HK-2 (cell line): Measurements from ENCODE around the gene DENND5A.
"Not testable (repeated sequence)": the region's sequence is repeated elsewhere in the genome, so short reads cannot be mapped to it uniquely, and the experiment has no call there.

ENCODE experiments used
- DNase-seq: peaks from one replicate; pipeline ENCODE4 v3.0.0-alpha.2; 2018; ENCODE audit not compliant: unreplicated experiment

Gene DENND5A

DNA sequence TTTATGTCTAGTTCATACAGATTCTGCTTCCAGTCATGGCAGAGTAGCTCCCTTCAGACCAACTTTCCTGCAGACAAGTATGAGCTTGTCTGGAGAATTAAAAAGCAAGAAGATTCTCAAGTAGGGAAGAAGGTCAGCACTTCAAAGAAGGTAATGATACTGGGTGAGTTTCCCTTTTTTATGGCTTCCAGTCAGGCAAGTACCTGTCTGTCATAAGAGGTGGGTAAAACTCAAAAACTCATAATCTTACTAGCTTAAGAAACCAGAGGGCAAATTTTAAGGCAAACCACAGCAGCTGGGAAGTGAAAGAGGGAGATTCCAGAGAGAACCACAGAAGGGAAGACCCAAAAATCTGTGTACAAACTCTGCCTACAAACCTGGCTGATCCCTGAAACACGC, 54.2 kb downstream of the DENND5A start:
- no peak for DNase-seq

DNA sequence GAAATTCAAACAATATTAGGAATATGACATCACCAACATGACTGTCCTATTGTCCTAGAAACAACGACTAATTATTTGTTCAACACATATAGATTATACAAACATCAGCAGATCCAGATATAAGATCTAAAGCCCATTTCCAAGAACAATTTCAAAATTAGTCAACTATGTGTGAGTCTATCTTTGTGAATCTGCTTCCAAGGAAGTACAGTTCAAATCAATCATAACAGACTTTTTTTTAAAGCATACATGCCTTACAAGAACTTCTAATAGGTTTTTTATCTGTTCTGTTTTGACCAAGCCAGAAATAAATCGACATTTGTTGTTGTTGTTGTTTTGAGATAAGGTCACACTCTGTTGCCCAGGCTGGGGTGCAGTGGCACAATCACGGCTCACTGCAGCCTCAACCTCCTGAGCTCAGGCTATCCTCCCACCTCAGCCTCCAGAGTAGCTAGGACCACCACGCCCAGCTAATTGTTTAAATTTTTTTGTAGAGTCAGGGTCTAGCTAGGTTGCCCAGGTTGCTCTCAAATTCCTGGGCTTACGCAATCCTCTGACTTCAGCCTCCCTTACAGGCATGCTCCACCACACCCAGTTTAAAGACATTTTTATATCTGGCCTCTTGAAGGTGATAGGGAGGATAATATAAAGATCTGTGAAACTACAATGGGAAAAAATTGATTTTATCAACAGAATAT, 54.8 kb downstream of the DENND5A start:
- DNase-seq = no peak

DNA sequence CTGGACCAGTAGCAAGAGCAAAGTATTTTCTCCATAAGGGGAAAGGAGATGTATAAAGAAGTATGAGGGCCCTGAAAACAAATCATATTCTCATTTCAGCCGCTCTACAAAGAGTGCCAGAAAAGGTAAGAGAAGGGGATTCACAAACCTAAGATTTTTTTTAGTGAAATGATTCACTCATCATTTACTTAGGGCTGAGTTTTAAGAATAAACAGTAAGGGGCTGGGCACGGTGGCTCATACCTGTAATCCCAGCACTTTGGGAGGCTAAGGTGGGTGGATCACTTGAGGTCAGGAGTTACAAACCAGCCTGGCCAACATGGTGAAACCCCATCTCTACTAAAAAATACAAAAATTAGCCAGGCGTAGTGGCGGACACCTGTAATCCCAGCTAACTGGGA, 55.5 kb downstream of the DENND5A start:
- not testable (repeated sequence) for DNase-seq

DNA sequence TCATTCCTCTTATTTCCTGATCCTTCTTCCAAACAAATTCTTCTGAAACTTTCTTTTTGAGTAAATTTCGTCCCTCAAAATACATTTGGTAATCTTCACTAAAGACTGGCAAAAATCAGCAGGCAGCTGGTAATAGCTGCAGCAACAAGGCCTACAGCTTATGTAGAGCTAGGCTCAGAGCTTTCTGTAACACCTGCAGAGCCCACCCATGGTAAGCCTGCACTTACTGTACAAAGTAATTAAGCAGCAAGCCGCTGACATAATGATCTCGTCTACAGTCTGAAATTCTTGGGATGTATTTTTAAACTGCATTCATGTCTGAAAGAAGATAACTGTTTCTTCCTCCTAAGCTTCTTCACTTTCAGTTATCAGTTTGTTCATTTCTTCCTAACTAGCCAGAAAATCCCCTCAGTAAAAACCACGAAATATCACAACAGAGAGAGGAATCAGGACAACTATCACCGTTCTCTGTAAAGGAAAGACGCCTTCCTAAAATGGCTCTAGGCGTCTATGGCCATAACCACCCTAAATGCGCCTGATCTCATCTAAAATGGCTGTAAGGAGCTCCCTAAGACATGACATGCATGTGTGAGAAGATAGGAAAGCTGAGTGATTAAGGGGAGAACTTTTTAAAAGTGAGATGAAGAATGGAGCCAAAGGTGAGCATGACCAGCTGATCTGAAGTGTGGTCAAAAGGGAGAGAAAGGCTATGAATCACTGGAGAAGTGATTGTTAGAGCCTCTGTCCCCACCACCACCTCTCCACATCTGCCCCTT, 56.2 kb downstream of the DENND5A start:
- DNase-seq = no peak

DNA sequence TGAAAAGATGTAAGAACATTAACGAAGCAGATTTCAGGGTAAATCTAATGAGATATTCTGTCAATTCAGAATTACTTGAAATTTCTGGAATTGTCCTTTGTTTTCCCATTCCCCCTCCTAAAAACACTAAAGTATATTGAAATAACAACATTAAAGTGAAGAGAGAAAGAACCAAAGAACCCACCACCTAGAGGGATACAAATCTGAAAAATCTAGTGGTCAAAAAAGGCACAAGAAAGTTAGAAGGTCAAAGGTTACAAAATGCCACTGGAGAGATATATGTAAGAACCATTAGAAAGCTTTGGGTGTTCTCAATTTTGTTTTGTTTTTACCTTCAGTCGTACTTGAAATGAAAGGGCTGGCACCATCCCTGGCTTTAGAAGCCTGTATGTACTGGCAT, 57.9 kb downstream of the DENND5A start:
- DNase-seq = no peak

DNA sequence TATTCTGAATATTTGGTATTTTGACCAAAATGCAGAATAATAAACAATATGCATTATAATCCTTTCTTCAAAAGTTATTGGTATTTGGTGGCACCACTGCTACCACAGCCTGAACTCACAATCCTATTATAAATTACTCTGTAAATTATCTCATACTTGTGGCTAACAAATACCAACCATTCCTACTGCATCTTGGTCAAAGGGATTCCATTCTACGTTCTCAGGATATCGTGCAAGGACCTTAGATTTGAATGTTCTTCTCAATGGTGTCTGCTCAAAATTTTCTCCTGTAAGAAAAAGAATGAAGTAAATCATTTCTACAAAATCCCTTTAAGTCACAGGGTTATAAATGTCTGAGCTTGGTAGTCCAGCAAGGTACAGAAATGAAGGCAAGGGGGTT, 58.7 kb downstream of the DENND5A start:
- no peak for DNase-seq

DNA sequence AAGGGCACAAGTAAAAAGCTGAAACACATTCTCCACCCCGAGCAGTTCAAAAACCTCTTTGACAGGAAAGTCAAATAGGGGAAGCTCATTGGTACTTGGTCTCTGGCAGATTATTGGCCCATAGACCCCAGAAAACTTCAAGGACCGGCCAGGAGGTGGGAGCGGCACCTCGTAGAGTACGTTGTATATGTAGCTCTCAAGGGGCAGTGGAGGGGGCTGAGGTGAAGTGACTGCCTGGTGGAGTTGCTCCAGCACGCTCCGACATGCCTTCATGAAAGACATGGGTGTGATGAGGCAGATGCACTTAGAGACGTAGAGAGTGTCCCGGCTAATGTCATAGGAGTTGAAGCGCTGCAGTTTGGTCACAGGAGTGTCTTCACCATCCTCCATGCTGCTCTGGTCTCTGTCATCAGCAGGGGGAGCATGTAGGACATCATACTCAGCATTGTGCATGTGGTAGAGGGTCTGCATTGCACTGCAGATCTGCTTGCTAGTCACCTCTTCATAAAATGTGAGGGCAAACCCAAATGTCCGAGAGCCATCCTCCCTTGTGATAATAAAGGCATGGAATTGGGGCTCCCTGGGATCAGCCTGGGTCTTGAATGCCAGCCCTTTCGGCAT, 61.3 kb downstream of the DENND5A start:
- DNase-seq = no peak

DNA sequence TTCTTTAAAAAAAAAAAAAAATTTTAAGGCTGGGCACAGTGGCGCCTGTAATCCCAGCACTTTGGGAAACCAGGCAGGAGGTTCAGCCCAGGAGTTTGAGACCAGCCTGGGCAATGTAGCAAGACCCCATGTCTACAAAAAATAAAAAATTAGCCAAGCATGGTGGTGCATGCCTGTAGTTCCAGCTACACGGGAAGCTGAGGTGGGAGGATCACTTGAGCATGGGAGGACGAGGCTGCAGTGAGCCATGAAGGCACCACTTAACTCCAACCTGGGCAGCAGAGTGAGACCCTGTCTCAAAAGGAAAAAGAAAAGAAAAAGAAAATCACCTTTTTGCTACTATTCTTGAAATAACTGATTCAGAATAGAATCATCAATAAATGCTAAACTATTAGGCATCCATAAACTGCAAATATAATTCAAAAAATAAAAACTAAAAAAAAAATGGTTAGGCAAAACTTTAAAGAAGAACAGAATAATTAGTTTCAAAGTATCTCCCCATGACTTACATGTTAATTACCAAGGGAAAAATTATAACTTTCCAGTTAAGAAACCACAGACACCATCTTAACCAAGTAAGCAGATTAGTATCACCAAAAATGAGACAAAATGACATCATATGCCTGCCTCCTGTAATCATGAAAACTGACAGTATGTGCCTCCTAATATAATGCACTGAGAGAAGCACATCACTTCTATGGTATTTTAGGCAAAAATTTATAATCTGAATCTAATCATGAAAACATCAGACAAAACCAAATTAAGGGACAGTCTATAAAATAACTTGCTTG, 63.6 kb downstream of the DENND5A start:
- no peak for DNase-seq

DNA sequence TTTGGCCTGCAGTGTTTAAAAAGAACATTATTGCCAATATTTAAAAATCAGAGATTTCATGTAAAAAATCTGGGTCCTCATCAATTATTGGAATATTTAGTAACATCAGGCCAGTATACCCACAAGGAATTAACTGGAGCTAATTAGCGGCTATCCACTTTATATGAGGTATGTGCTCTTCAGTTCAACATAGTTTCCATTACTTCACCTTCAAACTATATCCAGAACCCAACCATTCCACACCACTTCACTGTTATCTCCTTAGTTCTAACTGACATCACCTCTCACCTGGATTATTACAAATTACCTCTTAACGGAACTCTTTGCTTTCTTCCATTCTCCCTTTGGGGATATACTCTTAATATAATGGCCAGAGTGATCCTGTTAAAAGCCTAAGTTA, 64.7 kb downstream of the DENND5A start:
- no peak for DNase-seq

DNA sequence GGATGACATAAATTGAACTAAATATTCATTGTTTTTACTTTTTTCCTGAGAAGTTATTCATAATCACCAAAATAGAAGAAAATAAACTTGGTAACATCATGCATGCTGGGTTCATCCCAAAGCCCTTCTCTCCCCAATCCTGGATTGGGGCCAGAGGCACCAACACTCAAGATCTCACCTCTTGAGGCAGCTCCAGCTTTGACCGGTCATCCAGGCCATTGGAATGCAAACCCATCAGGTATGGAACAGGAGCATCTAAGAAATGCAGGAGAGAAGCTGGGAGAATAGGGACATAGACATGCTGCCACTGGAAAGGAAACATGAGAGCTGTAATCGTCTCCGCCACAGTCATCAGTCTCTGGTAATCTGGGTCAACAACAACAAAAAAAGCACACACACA, 71.8 kb downstream of the DENND5A start:
- no peak for DNase-seq

DNA sequence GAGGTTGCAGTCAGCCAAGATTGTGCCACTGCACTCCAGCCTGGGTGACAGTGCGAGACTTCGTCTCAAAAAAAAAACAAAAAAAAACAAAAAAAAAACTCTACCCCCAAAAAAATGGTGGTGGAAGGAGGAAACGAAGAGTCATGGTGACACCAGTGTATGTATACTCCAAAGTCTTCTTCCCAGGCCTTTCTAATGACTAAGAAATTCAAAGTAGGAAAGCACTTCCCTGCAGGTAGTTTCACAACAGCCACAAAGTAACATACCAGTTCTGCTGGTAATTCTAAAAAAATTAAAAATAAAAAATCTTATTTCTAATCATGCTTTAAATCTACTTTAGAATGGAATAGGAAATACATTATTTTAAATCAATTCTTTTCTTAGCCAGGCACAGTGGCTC, 72.6 kb downstream of the DENND5A start:
- DNase-seq = no peak

DNA sequence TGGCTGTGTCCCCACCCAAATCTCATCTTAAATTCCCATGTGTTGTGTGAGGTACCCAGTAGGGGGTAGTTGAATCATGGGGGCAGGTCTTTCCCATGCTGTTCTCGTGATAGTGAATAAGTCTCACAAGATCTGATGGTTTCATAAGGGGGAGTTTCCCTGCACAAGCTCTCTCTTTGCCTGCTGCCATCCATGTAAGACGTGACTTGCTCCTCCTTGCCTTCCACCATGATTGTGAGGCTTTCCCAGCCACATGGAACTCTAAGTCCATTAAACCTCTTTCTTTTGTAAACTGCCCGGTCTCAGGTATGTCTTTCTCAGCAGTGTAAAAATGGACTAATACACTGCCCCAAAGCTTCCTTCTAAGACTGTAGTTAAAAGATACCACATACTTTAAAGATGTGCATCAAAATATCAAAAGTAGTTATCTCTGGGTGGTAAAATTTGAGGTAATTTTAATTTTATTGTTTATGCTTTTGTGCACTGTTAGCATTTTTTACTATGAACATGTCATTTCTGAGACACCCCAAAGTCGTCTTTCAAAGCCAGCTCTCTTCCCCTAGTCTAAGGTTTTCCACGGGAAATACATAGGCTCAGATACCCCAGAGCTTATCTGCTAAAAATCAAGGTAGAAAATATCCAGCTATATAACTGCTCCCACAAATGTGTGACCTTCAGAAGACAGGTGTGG, 74.7 kb downstream of the DENND5A start:
- DNase-seq = not testable (repeated sequence)

DNA sequence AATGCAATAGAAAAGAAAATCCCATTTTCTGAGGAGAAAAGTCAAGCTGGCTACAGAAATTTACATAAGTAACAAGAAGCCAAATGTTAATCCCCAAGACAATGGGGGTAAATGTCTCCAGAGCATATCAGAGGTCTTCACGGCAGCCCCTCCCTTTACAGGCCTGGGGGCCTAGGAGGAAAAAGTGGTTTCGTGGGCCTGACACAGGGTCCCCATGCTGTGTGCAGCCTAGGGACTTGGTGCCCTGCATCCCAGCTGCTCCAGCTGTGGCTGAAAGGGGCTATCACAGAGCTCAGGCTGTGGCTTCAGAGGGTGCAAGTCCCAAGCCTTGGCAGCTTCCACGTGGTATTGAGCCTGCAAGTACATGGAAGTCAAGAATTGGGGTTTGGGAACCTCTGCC, 76.3 kb downstream of the DENND5A start:
- not testable (repeated sequence) for DNase-seq

DNA sequence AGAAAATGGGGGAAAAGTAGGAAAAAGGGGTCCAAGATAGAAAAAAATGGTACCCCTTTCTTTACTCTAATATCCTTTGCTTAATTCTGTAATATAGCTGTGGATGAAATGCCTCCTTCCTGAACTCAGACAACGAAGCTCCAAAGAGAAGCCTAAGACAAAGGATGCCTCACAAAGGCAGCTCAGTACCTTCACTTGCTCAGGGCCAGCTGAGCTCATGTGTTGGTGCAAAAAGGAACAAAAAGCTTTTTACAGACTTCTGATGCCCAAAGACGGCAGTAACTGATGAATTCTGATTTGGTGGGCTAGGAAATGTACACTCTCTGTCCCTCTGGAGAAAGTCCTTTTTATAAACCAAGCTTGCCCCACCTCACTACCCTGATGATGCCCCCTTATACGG, 77.5 kb downstream of the DENND5A start:
- no peak for DNase-seq

DNA sequence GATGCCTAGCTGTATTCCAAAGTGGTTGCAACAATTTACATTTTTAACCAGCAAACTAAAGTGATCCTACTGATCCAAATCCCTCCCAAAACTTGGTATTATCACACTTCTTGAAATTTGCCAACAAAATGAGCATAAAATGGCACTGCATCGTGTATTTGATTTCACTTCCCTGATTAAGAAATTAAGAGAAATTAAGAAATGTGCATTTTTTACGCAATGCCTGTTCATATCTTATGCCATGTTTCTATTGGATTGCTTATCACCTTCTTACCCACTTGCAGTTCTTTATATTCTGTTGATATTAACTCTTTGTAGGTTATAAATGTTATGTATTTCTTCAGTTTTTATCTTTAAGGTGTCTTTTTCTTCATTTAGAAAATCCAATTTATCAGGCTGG, 80.6 kb downstream of the DENND5A start:
- no peak for DNase-seq

DNA sequence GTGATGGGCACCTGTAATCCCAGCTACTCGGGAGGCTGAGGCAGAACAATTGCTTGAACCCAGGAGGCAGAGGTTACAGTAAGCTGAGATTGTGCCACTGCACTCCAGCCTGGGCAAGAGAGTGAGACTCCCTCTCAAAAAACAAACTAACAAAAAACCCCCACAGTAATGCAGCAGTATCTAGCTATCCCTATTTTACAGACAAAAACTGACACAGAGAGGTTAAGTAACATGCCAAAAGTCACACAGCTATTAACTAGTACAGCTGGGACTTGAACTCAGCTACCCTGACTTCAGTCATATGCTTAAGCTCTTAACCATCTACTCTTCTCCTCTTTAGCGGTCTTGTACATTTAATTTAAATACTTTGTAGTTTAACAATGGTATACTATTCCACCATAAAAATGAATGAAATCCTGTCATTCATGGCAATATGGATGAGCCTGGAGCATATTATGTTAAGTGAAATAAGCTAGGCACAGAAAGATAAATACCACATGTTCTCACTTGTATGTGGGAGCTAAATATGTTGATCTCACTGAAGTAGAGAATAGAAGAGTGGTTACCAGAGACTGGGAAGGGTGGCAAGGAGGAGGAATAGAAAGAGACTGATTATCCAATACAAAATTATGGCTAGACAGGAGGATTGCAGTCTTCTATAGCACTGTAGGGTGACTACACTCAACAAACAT, 82.8 kb downstream of the DENND5A start:
- no peak for DNase-seq

DNA sequence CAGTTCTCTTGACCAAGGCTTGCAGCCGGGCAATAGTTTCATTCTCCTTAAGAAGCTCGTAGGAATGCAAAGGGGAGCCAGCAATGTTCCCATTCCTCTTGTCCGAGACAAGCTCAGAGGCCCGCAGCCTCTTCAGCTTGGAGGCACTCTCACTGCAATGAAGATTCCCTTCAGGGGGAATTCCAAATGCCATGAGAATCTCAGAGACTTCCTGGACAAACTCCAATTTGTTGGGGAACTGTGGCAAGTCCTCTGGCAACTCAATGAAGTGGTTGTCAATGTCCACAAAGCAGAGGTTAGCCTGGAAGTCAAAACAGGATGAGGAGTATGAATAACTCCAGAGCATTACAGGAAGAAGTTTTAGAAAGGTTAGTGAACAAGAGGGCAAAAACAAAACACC, 84.4 kb downstream of the DENND5A start:
- no peak for DNase-seq

DNA sequence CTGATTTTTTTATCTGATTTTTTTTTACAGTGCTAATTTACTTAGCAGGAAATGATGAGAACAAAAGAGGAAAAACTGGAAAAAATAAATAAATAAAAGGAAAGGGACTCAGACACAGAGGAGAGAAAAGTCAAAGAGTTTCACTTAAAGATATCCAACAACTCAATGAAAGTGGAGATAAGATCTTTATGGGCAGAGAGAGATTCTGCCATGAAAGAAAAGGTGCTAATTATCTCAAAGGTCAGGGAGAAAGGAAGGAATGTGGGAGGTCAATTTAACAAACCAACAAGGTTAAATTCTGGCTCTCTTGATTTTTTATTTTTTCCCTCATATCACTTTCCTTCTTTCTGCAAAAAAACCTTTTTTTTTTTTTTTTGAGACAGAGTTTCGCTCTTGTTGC, 86.0 kb downstream of the DENND5A start:
- no peak for DNase-seq

DNA sequence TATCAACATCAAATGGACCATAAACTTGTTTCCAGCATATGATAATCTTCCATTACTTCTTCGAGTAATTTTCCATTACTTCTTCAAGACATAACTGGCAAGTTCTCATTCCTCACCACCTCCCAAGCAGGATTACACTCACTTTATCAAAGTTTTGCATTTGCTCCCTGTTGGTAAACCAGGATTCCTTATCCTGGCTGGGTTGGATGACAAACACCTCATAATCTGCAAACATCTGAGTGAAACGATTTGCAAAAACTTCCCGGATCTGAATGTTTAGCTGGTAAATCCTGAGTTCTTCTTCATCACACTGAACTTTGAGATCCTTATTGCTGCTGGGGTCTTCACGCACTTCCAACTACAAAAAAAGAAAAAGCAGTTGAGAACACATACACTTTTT, 86.4 kb downstream of the DENND5A start:
- DNase-seq = no peak

DNA sequence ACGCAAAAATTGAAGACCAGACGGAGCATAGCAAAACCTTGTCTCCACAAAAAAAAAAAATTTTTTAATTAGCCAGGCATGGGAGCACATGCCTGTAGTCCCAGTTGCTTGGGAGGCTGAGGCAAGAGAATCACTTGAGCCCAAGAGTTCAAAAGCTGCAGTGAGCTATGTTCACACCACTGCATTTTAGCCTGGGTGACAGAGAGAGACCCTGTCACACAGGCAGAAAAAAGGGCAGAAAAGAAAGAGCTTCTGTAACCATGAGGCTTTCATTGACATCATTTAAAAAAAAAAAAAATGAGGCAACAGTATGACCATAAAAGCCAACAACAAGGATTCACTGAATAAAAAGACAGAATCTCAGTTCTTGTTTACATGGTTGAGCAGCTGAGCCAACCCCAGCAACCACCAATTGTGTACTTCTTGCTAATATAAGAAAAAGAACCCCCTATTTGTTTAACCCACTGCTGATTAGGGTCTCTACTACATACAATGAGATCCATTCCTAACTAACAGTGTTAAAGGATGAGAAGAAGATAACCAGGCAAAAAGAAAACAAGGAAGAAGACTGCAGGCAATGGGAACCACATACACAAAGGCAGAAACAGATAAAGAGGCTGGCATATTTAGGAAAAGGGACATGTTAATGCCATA, 87.6 kb downstream of the DENND5A start:
- DNase-seq = no peak

DNA sequence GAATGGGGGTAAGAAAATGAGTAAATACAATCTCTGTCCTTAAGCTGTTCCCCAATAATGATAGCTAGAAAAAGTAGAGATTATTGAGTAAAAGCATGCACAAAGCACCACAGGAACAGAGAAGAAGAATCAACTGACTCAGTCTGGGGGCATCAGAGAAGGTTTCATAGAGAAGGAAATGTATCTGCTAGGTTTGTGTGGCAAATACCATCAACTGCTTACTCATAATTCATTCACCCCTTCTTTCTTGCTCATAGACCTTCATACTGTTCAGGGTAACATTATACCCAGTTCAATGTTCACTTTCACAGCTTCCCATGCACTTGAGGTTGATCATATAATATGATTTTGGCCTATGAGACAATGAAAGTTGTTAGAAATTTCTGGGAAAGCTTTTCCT, 88.6 kb downstream of the DENND5A start:
- DNase-seq = no peak
